GM21717 (cell line): ENCODE measurements around the gene RNF26.

Experiments
- ATAC-seq: cut with Tn5 transposase; IDR thresholded peaks from one replicate; pipeline ENCODE4 v1.9.1; 2021; ENCODE audit warnings: mild to moderate bottlenecking, moderate library complexity; ENCODE audit not compliant: unreplicated experiment

The RNF26 gene

DNA sequence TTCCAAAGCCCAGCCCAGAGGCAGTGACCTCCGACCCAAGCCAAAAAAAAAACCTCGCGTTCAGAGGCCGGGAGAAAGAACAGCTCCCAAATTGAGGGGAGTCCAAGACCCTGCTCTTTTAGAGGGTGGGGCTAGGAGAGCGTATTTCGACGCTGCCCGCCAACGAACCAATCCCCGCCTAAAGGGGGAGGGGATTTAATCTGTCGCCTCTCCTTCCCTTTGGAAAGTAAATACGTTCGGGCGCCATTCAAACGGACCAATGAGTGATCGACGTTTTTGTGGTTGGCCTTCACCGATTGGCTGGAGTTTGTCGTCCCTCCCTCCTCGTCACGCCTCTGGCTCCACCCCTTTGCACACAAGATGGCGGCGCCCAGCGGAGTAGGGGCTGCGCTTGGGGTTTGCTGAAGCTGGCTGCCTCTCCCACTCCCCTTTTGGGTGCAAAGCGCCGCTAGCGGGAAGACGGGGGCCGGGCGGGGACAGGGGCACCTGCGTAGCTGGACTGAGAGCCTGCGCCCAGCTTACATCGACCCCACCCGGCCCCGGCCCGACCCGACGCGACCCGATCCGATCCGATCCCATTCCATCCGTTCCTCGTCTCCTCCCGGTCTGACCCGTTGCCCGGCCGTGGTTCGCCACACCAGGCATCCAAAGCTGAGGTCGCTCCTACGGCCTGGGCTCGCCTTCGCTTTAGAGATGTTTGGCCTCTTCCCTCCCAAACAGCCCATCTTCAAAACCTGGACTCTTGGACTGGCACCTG is at the start of gene RNF26:
Gene RNF26, plus strand, starts transcription at position 354 of the 757 bp plus-strand sequence. CDS start 596 bp downstream, outside the sequence.
- peak; percentile 91 for ATAC-seq

DNA sequence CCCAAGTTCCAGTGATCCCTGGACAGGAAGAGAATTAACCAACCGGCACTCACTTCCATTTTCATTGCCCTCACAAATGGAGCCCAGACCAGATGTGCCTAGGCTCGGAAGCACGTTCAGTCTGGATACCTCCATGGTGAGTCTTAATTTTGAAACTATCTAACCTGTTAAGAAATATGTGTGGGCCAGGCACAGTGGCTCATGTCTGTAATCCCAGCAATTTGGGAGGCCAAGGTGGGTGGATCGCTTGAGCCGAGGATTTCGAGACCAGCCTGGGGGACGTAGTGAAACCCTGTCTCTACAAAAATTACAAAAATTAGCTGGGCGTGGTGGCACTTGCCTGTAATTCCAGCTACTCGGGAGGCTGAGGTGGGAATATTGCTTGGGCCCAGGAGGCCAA is 48.9 kb upstream of the RNF26 start:
- no peak for ATAC-seq

DNA sequence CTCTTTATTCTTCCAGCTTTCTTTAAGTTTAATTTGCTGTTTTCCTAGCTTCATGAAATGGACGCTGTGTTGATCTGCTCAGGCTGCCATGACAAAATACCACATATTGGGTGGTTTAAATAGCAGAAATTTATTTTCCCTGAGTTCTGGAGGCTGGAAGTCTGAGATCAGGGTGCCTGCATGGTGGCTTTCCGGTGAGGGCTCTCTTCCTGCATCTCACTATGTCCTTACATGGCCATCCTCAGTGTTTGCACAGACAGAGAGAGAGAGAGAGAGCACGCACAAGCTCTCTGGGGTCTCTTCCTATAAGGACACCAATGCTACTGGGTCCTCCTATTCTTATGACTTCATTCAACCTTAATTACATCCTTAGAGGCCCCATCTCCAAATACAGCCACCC is 46.1 kb upstream of the RNF26 start:
- no peak for ATAC-seq

DNA sequence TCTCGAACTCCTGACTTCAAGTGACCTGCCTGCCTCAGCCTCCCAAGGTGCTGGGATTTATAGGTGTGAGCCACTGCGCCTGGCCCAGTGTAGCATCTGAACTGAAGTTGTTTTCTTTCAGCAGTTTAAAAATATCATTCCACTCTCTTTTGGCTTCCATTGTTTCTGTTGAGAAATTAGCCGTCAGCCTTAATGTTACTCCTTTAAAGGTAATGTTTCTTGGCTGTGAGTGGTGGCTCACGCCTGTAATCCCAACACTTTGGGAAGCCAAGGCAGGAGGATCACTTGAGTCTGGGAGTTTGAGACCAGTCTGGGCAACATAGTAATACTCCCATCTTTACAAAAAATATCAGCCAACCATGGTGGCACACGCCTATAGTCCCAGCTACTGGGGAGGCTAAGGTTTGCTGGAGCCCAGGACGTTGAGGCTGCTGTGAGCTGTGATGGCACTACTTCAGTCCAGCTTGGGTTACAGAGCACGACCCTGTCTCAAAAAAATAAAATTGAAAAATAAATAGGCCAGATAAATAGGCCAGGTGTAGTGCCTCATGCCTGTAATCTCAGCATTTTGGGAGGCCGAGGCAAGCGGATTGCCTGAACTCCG is 43.3 kb upstream of the RNF26 start:
- ATAC-seq: no peak

DNA sequence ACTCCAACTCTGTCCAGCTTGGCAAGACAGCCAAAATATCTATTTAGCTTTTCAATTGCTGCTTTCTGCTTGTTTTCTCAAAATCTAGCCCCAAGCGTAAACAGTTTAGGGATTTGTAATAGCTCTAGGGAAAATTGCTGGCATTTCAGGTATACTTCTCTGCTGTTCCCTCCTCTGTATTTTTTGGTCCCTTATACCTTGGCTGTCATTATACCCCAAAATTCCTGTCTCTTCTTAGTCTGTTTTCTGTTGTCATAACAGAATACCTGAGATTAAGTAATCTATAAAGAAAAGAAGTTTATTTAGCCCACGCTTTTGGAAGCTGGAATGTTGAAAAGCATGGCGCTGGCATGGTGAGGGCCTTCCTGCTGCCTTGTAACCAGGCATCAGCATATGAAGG is 40.9 kb upstream of the RNF26 start:
- no peak for ATAC-seq

DNA sequence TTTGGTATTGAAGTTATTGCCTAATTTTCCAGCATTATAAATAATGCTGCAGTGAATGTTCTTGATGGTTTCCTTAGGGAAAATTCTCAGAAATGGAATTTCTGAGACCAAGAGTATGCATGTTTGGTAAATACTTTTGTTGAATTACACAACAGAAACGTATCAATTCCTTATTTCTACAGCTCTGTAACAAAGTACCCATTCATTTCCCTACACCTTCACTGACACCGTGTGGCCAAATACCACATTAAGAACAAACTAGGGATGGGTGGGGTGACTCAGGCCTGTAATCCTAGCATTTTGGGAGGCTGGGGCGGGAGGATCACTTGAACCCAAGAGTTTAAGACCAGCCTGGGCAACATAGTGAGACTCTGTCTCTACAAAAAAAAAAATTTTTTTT is 39.1 kb upstream of the RNF26 start:
- no peak for ATAC-seq

DNA sequence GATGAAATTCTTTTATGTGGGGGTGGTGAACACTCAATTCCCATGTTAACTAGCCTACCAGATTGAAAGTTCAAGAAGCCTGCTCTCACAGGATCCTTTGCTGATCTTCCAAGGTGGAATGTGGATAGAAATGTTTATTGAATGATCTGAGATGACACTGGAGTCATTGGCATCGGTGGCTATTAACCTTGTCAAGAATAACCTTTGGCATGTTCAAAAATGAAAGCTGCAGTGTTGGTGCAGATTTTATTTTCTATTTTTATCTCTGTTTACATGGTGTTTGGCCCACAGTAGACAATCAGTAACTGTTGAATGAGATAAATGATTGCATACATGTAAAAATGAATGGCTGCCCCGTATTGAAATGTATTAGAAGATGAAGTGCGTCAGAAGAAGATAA is 36.4 kb upstream of the RNF26 start:
- no peak for ATAC-seq

DNA sequence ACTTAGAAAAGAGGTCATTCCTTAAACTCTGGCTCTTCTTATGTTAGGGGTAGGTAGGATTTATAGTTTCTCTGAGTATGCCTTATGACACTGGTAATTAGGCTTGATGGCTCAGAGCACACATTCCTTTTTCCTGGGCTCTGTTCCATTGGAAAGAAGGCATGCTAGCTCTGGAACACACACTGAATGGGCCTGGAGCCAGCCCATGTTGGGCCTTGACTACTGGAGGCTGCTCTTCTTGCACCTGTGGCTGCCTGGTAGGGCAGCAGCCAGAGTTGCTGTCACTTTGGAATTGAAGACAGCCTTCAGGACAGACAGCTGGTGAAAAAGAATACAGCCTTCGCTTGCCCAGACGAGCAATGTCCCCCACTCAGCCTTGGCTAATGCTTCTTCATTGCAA is 35.6 kb upstream of the RNF26 start:
- no peak for ATAC-seq

DNA sequence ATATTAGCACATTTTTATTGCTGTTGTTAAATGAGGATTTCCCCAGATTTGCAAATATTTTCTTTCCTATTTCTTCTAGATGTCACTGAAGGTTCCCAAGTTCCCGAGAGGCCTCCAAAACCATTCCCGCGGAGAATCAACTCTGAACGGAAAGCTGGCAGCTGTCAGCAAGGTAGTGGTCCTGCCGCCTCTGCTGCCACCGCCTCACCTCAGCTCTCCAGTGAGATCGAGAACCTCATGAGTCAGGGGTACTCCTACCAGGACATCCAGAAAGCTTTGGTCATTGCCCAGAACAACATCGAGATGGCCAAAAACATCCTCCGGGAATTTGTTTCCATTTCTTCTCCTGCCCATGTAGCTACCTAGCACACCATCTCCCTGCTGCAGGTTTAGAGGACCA is 34.9 kb upstream of the RNF26 start:
- ATAC-seq: no peak

DNA sequence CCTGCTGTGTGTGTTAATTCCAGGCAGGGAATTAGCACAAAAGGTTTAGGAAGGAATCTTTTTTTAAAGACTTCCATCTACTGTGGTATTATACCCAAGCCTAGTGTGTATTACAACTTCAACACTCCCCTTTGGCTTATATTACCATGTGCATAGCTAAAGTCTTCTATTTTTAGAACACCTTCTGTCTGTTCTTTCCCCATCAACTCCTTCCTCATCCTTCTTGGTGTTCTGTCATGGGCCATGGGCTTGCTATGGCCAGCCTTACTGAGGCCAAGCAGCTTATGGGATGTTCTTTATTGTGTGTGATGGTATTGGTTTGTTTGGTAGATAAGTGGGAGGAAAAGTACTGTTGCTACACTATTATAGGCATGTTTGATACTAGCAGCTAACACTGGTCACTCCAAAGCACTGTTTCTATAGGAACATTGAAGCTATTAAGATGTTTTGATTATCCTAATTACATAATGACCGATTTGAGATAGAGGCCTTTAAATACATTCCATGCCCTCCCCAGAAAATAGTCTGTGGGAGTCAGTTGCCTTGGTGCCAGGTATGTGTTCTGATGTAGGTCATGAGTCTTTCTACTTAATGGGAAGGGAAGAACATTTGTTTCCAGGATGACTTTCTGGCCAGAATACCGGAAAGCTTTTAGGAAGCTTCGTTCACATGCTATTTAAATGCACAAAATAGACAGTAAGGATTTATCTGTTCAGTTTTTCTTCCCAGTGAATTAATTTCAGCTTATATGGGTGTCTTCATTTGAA is 33.9 kb upstream of the RNF26 start:
- no peak for ATAC-seq

DNA sequence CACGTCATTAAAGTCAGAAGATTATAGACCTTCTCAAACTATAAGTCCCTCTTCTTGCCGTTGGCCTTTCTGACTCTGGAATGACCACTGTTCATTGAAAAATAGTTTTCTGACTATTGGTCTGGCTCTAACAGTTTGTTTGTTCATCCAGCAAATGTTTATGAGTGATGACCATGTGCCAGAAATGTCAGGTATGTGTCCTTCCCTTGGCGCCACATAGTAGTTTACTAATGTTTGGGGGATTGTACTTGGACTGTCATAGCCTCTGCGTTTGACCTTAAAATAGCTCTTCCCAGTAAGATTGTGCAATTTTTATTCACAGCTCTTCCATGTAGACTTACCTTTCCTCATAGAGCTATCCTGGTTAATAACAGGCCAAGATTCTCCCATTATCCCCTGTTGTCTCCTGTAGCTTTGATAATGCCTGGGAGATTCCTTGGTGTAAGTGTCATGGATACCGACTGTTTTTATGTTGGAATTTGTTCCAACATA is 31.1 kb upstream of the RNF26 start:
- ATAC-seq: no peak

DNA sequence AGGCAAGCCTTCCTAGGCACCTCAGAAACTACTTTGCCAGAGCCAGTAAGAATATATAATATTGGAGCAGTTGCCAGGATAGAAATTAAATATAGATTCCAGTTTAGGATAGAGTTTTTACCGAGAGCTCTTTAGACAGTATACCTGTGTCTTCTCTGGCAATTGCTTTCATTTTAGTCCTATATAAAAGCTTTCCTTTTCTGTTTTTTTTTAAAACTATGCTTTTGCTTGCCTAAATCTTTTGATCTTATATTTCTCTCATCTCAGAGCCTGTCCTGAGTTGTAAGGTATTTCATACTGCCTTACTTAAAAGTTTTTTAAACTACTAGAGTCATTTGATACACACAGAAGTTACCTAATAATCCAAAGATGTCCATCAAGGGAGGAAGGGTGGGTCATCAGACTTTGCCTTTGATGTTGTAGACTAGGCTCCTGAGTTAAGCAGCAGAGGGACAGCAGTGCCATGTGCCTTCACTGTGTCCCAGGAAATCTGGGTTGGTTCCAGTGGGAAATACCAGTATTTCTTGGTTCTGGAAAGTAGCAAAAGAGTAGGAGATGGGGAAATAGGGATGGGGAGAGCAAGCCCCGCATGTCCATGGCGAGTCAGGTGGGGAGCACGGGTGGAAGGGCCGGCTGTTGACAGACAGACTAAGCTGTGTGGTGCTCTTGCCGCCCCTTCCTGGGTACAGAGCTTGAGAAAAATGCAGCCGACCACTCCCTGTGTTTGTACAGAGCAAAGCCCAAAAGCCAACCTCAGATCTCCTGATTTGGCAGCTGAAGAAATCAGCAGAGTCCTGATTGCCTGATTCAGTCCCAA is 28.6 kb upstream of the RNF26 start:
- ATAC-seq: no peak

DNA sequence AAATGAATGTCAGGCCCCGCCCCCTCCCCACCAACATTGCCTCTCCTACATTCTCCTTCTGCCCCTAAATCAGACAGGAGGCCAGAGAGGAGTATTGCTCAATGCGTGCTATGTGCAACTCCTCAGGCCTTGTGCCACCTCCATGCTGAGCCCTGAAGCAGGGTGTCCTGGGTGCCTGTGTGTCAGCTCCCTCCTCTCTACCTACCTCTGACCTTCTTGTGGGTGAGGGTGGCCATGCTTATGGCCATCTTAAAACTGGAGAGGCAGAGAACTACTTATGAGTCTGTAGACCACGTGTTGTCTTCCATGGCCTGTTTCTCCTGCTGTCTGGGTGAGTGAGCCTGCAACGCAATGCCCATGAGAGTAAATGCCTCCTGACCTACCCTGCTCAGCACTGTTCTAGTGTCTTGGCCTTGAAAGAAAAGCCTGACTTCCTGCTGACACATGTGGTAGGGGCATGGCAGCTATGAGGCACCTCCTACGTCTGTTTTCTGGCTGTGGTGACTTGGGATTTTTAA is 27.9 kb upstream of the RNF26 start:
- no peak for ATAC-seq

DNA sequence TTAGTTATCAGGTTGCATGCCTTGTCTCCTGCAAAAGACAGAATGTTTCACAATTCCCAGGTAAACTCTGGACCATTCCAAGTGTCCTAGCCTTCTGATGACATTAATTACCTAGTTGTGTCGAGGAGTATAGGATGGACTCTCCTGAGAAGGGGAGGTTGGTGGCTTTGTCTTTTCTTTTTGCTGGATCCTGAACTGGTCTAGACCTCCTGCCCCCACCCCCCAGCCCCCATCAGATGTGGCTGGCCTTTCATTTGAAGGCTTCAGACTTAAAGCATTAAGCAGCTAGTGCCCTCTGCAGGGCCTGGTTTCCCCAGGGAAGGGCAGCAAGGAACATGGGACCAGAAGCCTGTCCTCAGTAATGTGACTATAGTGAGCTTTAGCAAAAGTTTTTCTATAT is 27.1 kb upstream of the RNF26 start:
- no peak for ATAC-seq

DNA sequence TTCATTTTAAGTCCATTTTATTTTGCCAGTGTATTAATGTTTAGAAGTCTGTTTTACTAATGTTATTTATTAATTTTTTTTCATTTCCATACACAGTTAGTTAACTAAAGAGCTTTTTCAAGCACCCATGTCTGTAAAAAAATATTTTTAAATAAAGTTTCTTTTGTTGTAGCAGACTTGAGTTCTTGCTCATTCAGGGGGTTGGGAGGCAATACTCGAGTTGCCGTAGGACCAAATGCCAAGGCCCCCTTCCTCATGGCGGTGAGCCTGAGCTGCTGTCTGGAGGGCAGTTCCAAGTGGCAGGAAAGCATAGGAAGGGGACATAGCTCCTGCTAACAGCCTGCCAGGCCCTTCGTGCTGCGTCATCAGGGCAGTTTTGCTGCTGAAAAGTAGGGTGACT is 26.4 kb upstream of the RNF26 start:
- no peak for ATAC-seq

DNA sequence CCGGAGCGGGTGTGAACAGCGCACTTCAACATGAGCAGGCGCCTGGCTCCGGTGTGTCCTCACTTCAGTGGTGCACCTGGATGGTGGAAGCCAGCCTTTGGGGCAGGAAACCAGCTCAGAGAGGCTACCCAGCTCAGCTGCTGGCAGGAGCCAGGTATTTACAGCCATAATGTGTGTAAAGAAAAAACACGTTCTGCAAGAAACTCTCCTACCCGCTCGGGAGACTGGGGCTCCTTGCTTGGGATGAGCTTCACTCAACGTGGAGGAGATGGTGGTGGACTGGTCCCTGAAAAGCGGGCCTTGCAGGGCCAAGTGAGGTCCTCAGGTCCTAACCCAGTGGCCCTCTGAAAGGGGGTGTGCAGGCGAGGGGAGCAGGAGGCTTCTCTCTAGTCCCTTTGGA is 24.9 kb upstream of the RNF26 start:
- ATAC-seq: no peak

DNA sequence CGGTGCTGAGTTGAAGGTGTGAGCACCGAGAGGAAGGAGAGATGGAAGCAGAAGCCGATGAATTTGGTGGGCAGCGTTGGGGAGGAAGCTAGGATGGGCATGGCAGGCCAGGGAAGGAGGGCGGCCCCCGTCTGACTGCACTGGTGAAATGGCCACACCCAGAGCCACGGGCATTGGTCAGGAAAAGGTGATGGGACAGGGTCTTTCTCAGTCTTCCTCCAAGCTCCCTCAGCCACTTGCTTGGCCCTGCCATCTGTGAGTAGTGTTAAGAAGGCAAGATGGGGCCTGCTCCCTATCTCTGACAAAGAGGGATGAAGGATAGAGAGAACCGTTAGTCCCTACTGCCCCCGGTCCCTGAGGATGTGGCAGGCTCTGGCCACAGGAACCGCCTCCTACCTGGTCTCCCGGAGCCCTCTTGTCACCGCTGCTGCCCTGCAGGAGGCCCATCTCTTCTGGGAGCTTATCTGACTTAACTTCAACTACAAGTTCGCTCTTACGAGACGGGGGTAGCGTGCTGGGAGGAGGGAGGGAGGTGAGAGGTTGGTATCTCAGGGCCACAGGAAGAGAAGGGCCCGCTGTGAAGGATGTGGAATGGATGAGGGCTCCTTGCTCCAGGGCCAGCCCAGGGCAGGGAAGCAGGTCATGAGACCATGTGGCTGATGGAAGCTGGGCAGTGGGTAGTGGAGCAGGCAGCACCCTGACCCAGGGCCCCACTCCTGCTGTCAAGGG is 24.2 kb upstream of the RNF26 start:
- ATAC-seq: no peak

DNA sequence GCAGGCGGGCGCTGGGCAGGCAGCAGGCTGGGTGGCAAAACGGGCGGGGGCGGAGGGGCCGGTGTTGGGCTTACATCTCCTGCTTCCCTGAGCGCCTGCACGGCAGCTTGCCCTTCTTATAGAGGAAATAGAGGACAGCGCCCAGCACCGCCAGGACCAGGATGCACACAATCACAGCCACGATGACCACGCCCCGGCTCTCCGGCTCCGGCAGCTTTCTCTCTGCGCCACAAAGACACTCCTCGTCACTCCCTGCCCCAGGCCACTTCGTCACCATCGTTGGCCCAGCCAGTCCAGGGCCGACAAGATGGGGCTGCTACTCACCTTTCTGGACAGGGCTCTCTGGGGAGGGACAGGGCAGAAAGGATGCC is 23.7 kb upstream of the RNF26 start:
- no peak for ATAC-seq

DNA sequence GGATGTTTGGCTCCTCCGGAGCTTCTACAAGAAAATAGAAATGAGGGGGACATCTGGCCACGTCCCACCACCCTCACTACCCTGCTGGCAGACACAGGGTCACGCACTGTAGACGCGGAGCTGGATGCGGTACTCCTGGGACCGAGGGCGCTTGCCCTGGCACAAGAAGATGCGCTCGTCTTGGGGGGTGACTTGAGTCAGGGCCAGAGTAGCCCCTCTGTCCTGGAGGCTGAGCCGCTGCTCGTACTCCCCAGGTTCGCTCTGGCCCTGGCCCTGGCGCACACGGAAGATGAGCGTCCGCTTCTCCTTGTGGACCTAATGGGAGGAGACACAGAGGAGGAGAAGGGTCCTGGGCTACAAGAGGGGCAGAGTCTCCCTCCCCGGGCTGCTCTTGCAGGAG is 19.6 kb upstream of the RNF26 start:
- ATAC-seq: no peak
